ENCODE data around the gene PLXNA4. TPM values are rescaled to one million over a fixed set of nuclear protein-coding genes. Genes with fewer than 3 reads are reported as not detected.

Gene PLXNA4
- total RNA-seq, 1 donor from 2014 or later: 3.5 TPM

DNA sequence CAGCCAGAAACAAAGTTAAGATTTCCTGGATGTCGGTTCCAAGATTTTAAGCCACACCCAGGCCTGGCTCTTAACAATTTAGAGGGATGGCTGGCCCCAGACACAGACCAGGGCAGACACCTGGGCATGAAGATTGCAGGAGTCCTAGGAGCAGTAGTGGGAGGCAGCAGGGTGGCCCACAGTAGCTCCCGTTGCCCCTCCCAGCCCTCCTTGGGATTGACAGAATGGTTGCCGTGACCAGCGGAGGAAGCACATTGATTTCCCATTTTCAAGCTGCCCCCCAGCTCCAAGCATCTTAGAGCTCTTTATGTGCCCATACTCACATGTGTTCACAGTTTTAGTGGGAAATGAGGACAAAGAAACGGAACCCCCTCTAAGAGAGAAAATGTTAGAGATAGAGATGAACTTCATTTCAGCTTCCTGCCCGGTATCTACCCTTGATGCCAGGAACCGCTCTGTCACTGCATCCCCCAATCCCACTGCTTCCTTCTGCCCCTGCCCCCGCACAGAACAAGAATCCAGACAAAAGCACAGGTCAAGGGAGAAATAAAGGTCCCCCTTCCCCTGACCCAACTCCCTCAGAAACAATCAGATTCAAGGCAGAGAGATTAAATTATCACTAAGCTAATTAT is 101.1 kb downstream of the PLXNA4 start:
- Mint-ChIP-seq H3K4me1 (ENCODE audit: unreplicated experiment) (peaks cover 11% of the 10 kb centered on the region), H3K27me3 (ENCODE audit: unreplicated experiment) (no peaks in the 10 kb centered on the region), H3K27ac (ENCODE audit: unreplicated experiment) (no peak overlapping the region), H3K4me3 (ENCODE audit: unreplicated experiment) (no peak overlapping the region), H3K9me3 (ENCODE audit: unreplicated experiment) (no peaks in the 10 kb centered on the region), H3K36me3 (ENCODE audit: low read depth, unreplicated experiment) (no peaks in the 10 kb centered on the region)
- TF ChIP-seq, protein P1, sequence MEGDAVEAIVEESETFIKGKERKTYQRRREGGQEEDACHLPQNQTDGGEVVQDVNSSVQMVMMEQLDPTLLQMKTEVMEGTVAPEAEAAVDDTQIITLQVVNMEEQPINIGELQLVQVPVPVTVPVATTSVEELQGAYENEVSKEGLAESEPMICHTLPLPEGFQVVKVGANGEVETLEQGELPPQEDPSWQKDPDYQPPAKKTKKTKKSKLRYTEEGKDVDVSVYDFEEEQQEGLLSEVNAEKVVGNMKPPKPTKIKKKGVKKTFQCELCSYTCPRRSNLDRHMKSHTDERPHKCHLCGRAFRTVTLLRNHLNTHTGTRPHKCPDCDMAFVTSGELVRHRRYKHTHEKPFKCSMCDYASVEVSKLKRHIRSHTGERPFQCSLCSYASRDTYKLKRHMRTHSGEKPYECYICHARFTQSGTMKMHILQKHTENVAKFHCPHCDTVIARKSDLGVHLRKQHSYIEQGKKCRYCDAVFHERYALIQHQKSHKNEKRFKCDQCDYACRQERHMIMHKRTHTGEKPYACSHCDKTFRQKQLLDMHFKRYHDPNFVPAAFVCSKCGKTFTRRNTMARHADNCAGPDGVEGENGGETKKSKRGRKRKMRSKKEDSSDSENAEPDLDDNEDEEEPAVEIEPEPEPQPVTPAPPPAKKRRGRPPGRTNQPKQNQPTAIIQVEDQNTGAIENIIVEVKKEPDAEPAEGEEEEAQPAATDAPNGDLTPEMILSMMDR (IDR thresholded peaks at IDR 0.05; ENCODE audit: unreplicated experiment): no peak
- no peak for DNase-seq (ENCODE audit: low spot score)

DNA sequence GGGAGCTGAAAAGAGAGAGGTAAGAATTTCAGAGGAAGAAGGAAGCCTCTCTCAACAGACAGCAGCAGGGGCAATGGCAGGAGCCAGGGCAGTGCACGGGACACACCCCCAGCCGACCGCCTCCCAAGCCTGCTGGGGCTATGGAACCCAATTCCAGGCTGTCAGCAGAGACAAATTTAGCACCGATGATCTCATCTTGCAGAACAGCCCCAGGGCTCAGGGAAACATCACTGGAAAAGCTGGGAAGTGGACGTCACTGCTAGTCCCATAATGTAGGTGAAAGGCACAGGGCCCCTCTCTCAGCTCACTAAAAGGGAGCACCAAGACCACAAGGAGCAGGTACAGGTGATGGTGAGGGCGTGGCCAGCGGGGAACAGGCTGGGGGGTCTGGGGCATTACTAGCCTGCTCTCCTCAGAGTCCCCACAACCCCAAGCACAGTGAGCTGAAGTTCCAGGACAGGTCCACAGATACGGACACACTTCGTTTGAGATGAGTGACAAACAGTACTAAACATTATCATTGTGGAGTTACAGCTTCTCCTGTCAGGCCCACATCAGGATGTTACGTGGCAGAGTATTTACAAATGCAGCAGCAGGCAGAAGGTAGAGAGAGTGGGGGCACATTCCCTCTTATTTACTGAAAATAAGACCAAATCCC is 103.7 kb downstream of the PLXNA4 start:
- Mint-ChIP-seq H3K27me3 (ENCODE audit: unreplicated experiment) (peaks cover 2% of the 10 kb centered on the region), H3K4me3 (ENCODE audit: unreplicated experiment) (no peak overlapping the region), H3K9me3 (ENCODE audit: unreplicated experiment) (no peaks in the 10 kb centered on the region), H3K27ac (ENCODE audit: unreplicated experiment) (no peak overlapping the region), H3K36me3 (ENCODE audit: low read depth, unreplicated experiment) (no peaks in the 10 kb centered on the region), H3K4me1 (ENCODE audit: unreplicated experiment) (peaks cover 13% of the 10 kb centered on the region)
- DNase-seq (ENCODE audit: low spot score): no peak
- TF ChIP-seq, protein P1 (IDR thresholded peaks at IDR 0.05; ENCODE audit: unreplicated experiment): no peak

DNA sequence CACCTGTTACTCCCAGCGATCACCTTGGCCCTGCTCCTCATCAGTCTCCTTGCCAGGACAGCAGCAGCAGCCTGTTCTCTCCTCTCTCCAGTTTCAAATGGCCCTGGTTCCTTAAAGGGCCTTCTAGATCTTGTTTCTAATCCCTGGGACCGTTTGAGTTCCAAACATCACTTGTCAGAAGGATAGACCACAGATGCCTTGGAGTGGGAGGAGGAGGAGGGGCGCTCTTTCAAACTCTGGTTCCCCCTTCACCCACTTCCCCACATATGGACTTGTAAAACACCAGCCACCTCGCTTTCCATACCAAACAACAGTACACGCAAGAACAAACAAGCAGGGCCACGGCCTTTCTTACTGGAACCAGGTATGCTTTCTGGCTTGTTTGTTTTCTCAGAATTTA is 104.8 kb downstream of the PLXNA4 start:
- Mint-ChIP-seq H3K4me1 (ENCODE audit: unreplicated experiment) (peaks cover 13% of the 10 kb centered on the region), H3K36me3 (ENCODE audit: low read depth, unreplicated experiment) (no peaks in the 10 kb centered on the region), H3K27ac (ENCODE audit: unreplicated experiment) (no peak overlapping the region), H3K27me3 (ENCODE audit: unreplicated experiment) (peaks cover 2% of the 10 kb centered on the region), H3K4me3 (ENCODE audit: unreplicated experiment) (no peak overlapping the region), H3K9me3 (ENCODE audit: unreplicated experiment) (no peaks in the 10 kb centered on the region)
- no peak for DNase-seq (ENCODE audit: low spot score)
- TF ChIP-seq, protein P1 (IDR thresholded peaks at IDR 0.05; ENCODE audit: unreplicated experiment): no peak

DNA sequence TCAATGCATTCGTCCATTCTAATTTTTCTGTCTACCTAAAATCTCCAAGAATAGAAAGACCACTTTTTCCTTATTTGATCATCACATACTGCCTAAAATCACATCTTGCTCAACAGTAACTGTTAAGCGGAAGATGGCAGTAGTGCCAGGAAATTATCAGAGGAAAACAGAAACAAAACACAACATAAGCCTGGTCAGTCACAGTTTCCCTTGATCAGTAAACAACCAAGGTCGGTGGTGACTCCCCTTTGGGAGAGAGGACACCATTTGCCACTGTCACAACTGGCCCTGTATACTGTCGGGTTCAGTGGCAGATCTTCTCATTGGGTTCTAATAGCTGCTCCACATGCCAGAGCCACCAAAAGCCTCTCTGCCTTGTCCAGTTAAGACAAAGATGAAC is 106.6 kb downstream of the PLXNA4 start:
- Mint-ChIP-seq H3K4me1 (ENCODE audit: unreplicated experiment) (peaks cover 13% of the 10 kb centered on the region), H3K4me3 (ENCODE audit: unreplicated experiment) (no peak overlapping the region), H3K9me3 (ENCODE audit: unreplicated experiment) (no peaks in the 10 kb centered on the region), H3K27ac (ENCODE audit: unreplicated experiment) (no peak overlapping the region), H3K36me3 (ENCODE audit: low read depth, unreplicated experiment) (no peaks in the 10 kb centered on the region), H3K27me3 (ENCODE audit: unreplicated experiment) (peaks cover 2% of the 10 kb centered on the region)
- DNase-seq (ENCODE audit: low spot score): no peak
- TF ChIP-seq, protein P1 (IDR thresholded peaks at IDR 0.05; ENCODE audit: unreplicated experiment): no peak

DNA sequence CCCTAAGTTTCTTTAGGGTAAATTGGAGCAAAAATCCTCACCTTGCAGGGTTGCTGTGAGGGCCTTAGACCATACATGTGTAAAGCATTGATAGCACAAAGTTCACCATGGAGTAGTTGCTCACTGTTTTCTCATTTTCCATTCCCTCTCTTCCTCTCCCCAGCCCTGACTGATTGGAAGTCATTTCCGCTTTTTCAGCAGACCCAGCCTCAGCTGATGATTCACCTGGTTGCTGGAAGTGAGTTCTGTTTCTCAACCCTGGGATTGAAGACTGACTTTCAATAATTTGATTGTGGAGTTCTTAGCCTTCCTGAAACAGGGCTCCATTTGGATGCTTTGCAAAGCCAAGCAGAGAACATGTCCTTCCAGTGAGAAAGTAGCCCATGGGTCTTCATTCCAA is 107.0 kb downstream of the PLXNA4 start:
- H3K4me3 Mint-ChIP-seq (ENCODE audit: unreplicated experiment): no peak overlapping the region
- no peaks in the 10 kb centered on the region for H3K9me3 Mint-ChIP-seq (ENCODE audit: unreplicated experiment)
- TF ChIP-seq, protein P1 (IDR thresholded peaks at IDR 0.05; ENCODE audit: unreplicated experiment): no peak
- no peaks in the 10 kb centered on the region for H3K36me3 Mint-ChIP-seq (ENCODE audit: low read depth, unreplicated experiment)
- peak overlapping the region; percentile 58 for H3K27ac Mint-ChIP-seq (ENCODE audit: unreplicated experiment)
- H3K27me3 Mint-ChIP-seq (ENCODE audit: unreplicated experiment): peaks cover 3% of the 10 kb centered on the region
- DNase-seq (ENCODE audit: low spot score): no peak
- peaks cover 13% of the 10 kb centered on the region for H3K4me1 Mint-ChIP-seq (ENCODE audit: unreplicated experiment)

All from endothelial cell (in vitro differentiated cells).